ENCODE results near the gene TAOK1.

DNA sequence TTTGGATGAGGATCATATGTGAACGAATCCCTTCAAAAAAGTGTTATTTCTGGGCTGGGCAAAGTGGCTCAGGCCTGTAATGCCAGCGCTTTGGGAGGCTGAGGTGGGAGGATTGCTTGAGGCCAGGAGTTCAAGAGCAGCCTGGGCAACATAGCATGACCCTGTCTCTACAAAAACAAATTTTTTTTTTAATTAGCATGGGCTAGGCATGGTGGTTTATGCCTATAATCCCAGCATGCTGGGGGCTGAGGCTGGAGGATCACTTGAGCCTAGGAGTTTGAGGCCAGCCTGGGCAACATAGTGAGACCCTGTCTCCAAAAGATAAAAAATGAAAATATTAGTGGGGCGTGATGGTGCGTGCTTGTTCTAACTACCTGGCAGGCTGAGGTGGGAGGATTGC lies 4.6 kb downstream of the TAOK1 start:
- TF ChIP-seq ZFP69B (tag by site-specific recombination; IDR thresholded peaks at IDR 0.05), result no peak
- TF ChIP-seq ZNF76 (tag by site-specific recombination; IDR thresholded peaks at IDR 0.05; ENCODE audit: borderline replicate concordance, low read depth), result no peak

Data from HEK293 (cell line).